ENCODE measurements around the gene C9orf43. TPM values are rescaled to one million over a fixed set of nuclear protein-coding genes. Genes with fewer than 3 reads are reported as not detected.

C9orf43 gene
- total and polyA plus RNA-seq, 9 of the 15 experiments (the other 6 are each of a cell fraction or from before 2014, with no cell fraction given): 0.21 to 0.58 (median 0.33) TPM

- TF ChIP-seq ZBTB43 (CRISPR knock-in tag; IDR thresholded peaks at IDR 0.05): no peak
- TF ChIP-seq ZNF398 (CRISPR knock-in tag; IDR thresholded peaks at IDR 0.05): no peak
- no peak for TF ChIP-seq ZNF133 (CRISPR knock-in tag; IDR thresholded peaks at IDR 0.05)
- TF ChIP-seq NFIX (CRISPR knock-in tag; IDR thresholded peaks at IDR 0.05; ENCODE audit: low read depth): no peak
- no peak for TF ChIP-seq CREBBP (IDR thresholded peaks at IDR 0.05; ENCODE audit: low read depth, low read length)
- no peak for TF ChIP-seq E4F1 (CRISPR knock-in tag; IDR thresholded peaks at IDR 0.05; ENCODE audit: borderline replicate concordance)
- no peak for TF ChIP-seq SRSF9 (IDR thresholded peaks at IDR 0.05; ENCODE audit: borderline replicate concordance, low read depth, low read length)
- TF ChIP-seq ZKSCAN8 (CRISPR knock-in tag; IDR thresholded peaks at IDR 0.05): 0 out of 2 replicates have a peak, but pooled peaks have one; percentile 77
- no peak for TF ChIP-seq XRCC4 (IDR thresholded peaks at IDR 0.05; ENCODE audit: extremely low read depth, insufficient read depth, insufficient read length)
- peak; percentile 73; the same call in 1 of the 2 replicates for TF ChIP-seq PHB2 (IDR thresholded peaks at IDR 0.05; ENCODE audit: low read depth)
- no peak for TF ChIP-seq ID3 (CRISPR knock-in tag; IDR thresholded peaks at IDR 0.05)
- TF ChIP-seq ID3 (tag; IDR thresholded peaks at IDR 0.05): no peak
- peak; percentile 76 for TF ChIP-seq FOSL1 (tag; conservative IDR thresholded peaks at IDR 0.05)
- TF ChIP-seq ZNF655 (CRISPR knock-in tag; IDR thresholded peaks at IDR 0.05): no peak
- no peak for TF ChIP-seq ZNF282 (CRISPR knock-in tag; IDR thresholded peaks at IDR 0.05)
- no peak for TF ChIP-seq E2F3 (CRISPR knock-in tag; IDR thresholded peaks at IDR 0.05)
- no peak for TF ChIP-seq PURB (CRISPR knock-in tag; IDR thresholded peaks at IDR 0.05; ENCODE audit: low read depth)
- peak; percentile 58; the same call in 1 of the 2 replicates for TF ChIP-seq MAFF (IDR thresholded peaks at IDR 0.05; ENCODE audit: low read length)
- 0 out of 2 replicates have a peak, but pooled peaks have one; percentile 27 for TF ChIP-seq ZFX (CRISPR knock-in tag; IDR thresholded peaks at IDR 0.05)
- no peak for TF ChIP-seq ZBTB7A (IDR thresholded peaks at IDR 0.05; ENCODE audit: borderline replicate concordance, control insufficient read depth, low read depth, low read length)
These were observed 41.3 kb upstream of the C9orf43 start (continued) for GRCh38 chr9:113368982-113369854.
